GM19395 (cell line): ENCODE measurements around the gene WNK1.
"Not testable (repeated sequence)": the region's sequence is repeated elsewhere in the genome, so short reads cannot be mapped to it uniquely, and the experiment has no call there.

ENCODE experiments used
- ATAC-seq: cut with Tn5 transposase; IDR thresholded peaks from one replicate; pipeline ENCODE4 v1.9.1; 2021; ENCODE audit warnings: mild to moderate bottlenecking, moderate library complexity; ENCODE audit not compliant: unreplicated experiment

Gene WNK1

GRCh38 chr12:905261-906031 is 153.1 kb downstream of the WNK1 start:
- ATAC-seq = no peak

- ATAC-seq = no peak
Measured at GRCh38 chr12:906062-906585, 153.7 kb downstream of the WNK1 start.

DNA sequence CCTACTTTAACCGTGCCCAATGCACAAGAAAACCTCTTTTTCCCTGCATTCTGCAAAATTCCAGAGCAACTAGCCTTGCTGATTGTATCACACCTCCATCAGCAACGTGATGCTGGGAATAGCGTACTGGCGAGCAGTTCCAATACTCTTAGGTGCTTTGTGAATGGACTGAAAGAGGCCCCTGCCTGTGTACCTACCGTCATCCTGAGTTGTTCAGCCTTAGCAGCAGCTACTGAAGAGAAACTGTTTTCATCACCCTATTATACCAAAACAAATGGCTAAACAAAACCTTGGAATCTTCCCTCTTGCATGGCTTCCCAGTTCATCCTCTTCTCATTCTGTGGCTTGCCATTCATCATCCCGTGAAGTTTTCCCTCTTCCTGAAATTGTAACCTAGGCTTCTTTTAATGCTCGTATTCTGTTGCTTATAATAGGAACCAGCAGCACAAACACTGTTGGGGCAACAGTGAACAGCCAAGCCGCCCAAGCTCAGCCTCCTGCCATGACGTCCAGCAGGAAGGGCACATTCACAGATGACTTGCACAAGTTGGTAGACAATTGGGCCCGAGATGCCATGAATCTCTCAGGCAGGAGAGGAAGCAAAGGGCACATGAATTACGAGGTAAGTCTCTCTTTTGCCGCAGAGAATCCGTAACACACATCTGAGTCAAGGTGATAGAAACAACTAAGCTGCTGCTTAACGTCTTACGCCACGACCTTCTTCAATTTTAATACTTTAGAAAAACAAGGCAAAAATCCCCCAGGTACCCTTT is 155.2 kb downstream of the WNK1 start:
- ATAC-seq = no peak

- no peak for ATAC-seq
Measured at GRCh38 chr12:909861-910260, 157.5 kb downstream of the WNK1 start.

DNA sequence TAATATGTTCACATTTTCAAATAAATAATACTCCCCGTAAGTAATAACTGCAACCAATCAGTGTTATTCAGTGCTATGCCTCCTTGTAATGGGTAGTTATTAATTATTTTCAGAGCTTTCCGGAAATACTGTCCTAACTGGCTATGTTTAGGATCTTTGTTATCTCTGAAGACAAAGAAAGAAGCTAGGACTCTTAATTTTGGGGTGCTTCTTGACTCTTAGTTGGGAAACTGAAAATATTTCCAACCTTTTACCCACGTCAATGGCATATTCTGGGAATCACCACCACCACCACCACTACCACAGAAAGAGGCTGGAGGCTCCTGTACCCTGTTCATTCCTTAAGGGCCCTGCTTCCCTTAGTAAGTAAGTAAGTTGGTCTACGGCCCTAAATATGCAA is 158.0 kb downstream of the WNK1 start:
- ATAC-seq = no peak

DNA sequence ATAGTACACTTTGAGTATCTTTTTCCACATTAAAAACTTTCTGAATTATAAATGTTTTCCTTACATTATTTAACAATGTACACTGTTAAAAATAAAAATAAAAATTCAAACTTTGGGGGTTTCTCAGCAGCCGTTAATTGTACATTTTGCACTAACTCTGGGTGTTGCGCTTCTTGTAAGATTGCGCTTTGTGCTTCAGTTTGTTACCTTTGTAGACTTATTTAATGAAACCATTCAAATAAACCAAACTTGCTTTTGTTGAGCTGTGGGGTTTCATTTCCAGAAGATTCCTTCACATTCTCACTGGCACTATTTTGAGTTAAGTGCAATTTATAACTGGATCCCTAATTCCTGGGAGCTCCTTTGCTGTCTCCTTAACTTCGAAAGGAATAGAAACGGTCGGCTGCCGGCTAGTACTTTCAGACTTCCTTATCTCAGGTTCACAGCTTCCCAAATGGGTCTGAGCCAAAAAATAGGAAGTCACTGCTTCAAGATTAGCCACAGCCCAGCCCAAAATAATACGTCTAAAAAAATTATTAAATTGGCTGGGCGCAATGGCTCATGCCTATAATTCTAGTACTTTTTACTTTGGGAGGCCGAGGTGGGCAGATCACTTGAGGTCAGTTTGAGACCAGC is 158.9 kb downstream of the WNK1 start:
- no peak for ATAC-seq

DNA sequence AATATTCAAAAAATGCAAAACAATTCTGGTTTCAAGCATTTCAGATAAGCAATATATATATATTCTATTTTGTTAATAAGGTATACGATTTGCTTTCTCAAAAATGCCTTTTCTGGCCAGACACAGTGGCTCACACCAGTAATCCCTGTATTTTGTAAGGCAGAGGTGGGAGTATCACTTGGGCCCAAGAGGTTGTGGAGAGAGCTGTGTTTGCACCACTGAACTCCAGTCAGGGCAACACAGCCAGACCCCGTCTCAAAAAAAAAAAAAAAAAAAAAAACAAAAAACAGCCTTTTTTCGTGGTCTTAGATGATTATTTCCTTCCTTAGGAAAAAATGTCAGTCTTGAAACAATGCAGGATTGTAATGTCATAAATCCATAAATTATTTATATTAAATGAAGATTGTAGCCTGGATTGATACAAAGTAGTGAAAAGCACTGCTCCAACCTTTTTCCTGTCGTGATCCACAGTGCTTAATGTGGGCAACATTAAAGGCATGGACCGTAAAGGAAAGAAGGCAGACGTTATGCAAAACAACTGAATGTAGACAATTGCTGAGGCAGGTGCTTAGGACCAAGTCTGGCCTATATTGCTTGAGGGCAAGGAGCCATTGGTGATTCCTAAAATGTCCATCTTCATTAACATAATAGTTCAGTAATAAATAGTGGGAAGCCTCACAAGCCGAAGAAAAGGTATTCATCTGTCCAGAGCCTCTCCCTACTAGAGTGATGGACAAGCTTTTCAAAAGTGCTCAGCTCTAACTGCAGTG is 160.3 kb downstream of the WNK1 start:
- no peak for ATAC-seq

GRCh38 chr12:913919-914698 is 161.7 kb downstream of the WNK1 start:
- no peak for ATAC-seq

DNA sequence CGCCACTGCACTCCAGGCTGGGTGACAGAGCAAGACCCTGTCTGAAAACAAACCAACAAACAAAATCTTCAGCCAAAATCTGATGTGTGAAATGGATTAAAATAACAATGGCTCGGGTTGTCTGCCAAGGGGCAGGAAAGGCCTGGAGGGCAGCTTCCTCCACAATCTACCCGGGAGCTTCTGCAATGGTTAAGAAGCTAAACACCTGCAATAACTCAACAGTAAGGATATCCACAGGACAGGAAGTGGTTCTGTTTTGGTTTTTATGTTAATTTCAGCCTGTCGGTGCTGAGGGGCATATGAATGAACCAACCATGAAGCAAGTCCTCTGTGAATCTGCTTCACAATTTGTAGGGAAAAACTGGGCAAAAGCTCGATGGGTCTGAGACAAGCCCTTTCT is 162.7 kb downstream of the WNK1 start:
- ATAC-seq = no peak

- ATAC-seq = no peak
Measured at GRCh38 chr12:916240-916639, 163.9 kb downstream of the WNK1 start.

DNA sequence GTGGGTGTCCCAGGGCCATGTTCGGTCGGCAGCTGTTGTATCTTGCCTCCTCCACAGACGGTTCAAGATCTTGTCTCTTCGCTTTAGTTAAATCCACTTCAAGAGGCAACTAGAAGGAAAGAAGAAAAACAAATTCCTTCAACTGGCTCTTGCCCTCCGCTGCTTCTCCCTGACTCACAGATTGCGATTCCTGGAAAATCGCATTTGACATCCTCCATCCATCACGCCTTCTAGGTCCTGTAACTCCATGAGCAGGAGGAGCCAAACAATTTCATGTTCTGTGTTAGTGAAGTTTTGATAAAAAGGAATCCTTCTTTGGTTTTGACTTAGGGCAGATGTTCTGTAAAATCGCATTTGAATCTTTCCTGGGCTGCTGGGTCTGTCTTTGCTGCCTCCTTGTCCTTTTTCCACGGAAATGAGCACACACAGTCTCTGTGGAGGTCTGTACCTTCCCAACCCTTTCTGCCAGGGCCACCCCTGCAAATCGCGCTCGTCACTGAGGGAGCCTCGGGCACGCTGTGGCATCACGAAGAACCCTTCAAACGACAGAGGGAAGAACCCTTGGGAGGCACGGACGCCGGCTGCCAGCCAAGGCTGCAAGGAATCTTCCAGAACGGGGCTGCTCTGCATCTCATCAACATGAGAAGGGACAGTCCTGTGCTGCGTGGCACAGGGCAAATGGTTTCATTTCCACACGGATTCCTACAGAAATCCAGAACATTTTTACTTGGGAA is 164.5 kb downstream of the WNK1 start:
- no peak for ATAC-seq

- no peak for ATAC-seq
Measured at GRCh38 chr12:920676-921075, 168.3 kb downstream of the WNK1 start.

- no peak for ATAC-seq
Measured at GRCh38 chr12:922285-922684, 169.9 kb downstream of the WNK1 start.

DNA sequence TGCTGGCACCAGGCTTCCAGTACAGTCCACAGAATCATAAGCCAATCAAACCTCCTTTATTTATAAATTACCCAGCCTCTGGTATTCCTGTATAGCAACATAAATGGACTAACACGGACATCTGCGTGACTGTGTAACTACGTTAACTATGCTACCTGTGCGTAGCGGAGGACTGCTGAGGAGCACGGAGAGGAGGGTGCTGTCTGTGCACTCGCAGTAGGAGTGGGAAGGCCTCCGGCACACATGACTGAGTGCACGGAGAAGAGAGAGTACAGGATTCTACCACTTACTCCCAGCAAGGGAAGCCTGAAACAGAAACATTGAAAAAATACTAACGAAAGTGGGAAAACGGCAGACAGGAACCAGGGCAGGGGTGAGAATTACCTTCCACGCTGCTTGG is 174.3 kb downstream of the WNK1 start:
- no peak for ATAC-seq

- ATAC-seq = no peak
Measured at GRCh38 chr12:931060-931459, 178.7 kb downstream of the WNK1 start.

DNA sequence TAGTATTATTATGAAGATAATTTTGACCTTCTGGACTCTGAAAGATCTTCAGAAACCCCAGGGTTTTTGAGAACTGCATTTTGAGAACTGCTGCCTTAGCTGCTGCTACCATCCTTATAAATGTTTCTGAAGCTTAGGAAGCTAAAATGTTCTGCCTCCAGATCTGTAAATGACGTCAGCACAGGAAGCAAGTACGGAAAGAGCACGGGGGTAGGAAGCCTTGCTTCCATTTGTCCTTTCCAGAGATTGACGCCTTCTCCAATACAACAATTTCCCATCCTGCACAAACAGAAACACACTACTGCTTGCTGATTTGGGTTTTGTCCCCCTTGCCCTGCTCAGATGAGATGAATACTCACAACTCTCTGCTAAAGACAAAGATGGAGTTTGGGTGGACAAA is 179.2 kb downstream of the WNK1 start:
- no peak for ATAC-seq

GRCh38 chr12:935891-936290 is 183.5 kb downstream of the WNK1 start:
- ATAC-seq = not testable (repeated sequence)

DNA sequence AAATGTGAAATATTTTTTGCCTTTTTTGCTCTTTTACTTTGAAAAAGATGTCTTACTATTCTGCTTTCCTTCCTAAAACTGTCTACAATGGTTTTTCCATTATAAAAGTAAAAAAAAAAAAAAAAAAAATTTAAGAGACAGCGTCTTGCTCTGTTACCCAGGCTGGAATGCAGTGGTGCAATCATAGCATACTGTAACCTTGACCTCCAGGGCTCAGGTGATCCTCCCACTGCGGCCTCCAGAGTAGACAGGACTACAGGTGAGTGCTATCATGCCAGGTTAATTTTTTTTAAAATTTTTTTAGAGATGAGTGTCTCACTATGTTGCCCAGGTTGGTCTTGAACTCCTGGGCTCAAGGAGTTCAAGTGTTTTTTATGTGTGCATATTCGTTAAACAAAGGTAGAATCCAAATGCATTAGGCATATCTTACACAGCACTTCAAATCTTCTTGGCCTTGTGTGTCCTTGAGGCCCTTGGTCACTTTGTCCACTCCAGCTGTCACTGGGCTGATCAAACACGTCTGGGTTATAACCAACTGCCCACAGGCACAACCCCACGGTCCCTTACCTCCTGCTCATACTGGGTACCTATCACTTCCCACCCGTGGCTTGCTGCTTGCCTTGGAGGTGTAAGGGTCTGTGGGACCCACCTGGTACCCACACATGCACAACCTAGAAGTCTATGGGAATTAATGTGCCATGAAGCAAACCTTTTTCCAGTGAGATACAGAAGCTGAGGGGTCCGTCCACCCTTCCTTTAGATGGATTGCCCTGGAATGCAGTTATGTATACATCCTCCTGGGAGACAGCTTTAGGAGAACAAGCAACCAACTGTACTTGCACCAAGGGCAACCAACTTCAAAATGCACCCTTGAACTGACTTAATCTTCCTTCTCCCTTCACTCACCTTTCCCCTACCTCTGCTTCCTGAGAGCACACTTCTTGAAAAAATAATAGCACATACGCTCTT is 184.3 kb downstream of the WNK1 start:
- ATAC-seq = no peak
